Fibroblast of lung (primary cell): ENCODE results near the gene GJA5.

ENCODE experiments used
- EZH2 ChIP-seq: IDR thresholded peaks from 2 replicates; pipeline ENCODE4 v1.5.1; 2012; ENCODE audit warnings: low read length, control low read depth, mild to moderate bottlenecking; ENCODE audit errors: missing control alignments
- TF ChIP-seq, protein P1 (sequence below), 2 donors: IDR thresholded peaks in 1 of 2; conservative IDR thresholded peaks in 1 of 2; 1 replicate in 1 of 2; 2 replicates in 1 of 2; pipeline ENCODE4 v1.5.1; 2011 to 2012; ENCODE audit warnings: low read length in 2 of 2, control low read depth in 1 of 2, inconsistent platforms in 1 of 2, low read depth in 1 of 2, mild to moderate bottlenecking in 1 of 2

DNA sequence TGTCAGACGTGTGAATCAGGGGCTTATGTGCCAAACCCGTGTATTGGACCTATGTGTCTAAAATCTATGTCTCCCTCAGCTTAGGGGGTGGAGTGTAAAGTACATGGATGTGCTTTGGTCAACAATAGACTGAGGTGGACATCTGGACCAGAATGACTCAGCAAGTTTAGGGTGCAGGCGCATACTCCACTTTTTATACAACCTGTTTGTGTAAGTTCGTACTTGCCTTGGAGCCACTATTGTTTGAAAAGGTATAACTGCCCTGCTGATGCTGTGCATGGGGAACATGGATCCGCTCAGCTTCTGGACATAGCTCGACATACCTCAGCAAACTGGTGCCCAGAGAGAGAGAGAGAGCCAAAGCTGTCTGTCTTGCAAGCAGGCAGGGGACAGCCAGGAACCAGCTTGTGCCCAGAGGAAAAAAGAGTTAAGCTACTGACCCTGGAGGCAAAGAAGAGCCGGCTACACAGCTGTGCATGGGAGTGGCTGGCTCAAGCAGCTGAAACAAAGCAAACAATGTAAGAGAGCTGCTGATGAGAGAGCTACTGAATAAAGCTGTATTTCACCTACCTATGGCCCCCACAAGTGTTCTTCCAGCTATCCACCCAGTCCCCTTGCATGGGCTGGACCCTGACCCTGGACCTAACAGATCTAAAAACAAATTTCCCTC, 41.2 kb downstream of the GJA5 start:
- TF ChIP-seq, protein P1, sequence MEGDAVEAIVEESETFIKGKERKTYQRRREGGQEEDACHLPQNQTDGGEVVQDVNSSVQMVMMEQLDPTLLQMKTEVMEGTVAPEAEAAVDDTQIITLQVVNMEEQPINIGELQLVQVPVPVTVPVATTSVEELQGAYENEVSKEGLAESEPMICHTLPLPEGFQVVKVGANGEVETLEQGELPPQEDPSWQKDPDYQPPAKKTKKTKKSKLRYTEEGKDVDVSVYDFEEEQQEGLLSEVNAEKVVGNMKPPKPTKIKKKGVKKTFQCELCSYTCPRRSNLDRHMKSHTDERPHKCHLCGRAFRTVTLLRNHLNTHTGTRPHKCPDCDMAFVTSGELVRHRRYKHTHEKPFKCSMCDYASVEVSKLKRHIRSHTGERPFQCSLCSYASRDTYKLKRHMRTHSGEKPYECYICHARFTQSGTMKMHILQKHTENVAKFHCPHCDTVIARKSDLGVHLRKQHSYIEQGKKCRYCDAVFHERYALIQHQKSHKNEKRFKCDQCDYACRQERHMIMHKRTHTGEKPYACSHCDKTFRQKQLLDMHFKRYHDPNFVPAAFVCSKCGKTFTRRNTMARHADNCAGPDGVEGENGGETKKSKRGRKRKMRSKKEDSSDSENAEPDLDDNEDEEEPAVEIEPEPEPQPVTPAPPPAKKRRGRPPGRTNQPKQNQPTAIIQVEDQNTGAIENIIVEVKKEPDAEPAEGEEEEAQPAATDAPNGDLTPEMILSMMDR (conservative IDR thresholded peaks at IDR 0.05 in 1 of 2, IDR thresholded peaks at IDR 0.05 in 1 of 2; ENCODE audit: low read depth in 1 of 2, low read length in 2 of 2) = no peak
- TF ChIP-seq EZH2 = no peak
